ENCODE results near the gene MAP3K15.

DNA sequence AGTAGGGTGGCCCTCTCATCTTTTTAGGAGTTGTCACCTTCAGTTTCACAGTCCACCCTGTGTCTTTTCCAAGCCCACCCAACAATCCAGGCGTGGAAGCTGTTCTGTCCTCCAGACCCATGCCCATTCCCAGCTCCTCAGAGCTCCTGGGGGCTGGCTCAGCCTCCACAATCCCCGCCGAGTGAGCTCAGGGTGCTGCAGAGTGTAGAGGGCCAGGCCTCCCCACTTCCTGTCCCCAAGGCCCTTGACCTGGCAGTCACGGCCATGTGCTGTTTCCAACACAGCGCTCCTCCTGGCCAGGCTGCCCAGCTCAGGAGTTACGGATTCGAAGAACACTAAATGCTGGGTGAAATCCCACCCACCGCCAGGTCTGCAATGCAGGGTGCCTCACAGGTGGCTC lies 139.8 kb downstream of the MAP3K15 start:
- no peak for TF ChIP-seq POLR2AphosphoS5 (IDR thresholded peaks at IDR 0.05; ENCODE audit: insufficient read depth in 1 of 2, low read depth in 1 of 2)
- TF ChIP-seq CTCF (IDR thresholded peaks at IDR 0.05): no peak
- TF ChIP-seq POLR2A (IDR thresholded peaks at IDR 0.05): no peak

All from vagina (tissue), 2 donors.